SK-N-DZ (cell line): ENCODE results near the gene VKORC1L1.
"Not testable (repeated sequence)": the region's sequence is repeated elsewhere in the genome, so short reads cannot be mapped to it uniquely, and the experiment has no call there.

Experiments used
- DNase-seq: peaks from one replicate; pipeline ENCODE4 v3.0.0-alpha.2; 2015; ENCODE audit warnings: low spot score

Gene VKORC1L1

GRCh38 chr7:65884983-65885382 lies 12.1 kb downstream of the VKORC1L1 start:
- DNase-seq, result not testable (repeated sequence)

- DNase-seq, result not testable (repeated sequence)
Observed at GRCh38 chr7:65885533-65885932, 12.7 kb downstream of the VKORC1L1 start.

- not testable (repeated sequence) for DNase-seq
Observed at GRCh38 chr7:65888434-65889156, 15.7 kb downstream of the VKORC1L1 start.

GRCh38 chr7:65889722-65890121 lies 16.8 kb downstream of the VKORC1L1 start:
- DNase-seq, result not testable (repeated sequence)

GRCh38 chr7:65892161-65892560 lies 19.3 kb downstream of the VKORC1L1 start:
- no peak for DNase-seq

GRCh38 chr7:65892835-65893234 lies 20.0 kb downstream of the VKORC1L1 start:
- no peak for DNase-seq

- DNase-seq, result no peak
Observed at GRCh38 chr7:65896279-65896870, 23.5 kb downstream of the VKORC1L1 start.

GRCh38 chr7:65897289-65897688 lies 24.4 kb downstream of the VKORC1L1 start:
- DNase-seq, result not testable (repeated sequence)

GRCh38 chr7:65898677-65899447 lies 26.0 kb downstream of the VKORC1L1 start:
- DNase-seq, result not testable (repeated sequence)

GRCh38 chr7:65902306-65902705 lies 29.4 kb downstream of the VKORC1L1 start:
- DNase-seq, result no peak

- no peak for DNase-seq
Observed at GRCh38 chr7:65907501-65908198, 34.8 kb downstream of the VKORC1L1 start.

- DNase-seq, result no peak
Observed at GRCh38 chr7:65910237-65910636, 37.4 kb downstream of the VKORC1L1 start.

- no peak for DNase-seq
Observed at GRCh38 chr7:65912237-65912636, 39.4 kb downstream of the VKORC1L1 start.

GRCh38 chr7:65915921-65916657 lies 43.2 kb downstream of the VKORC1L1 start:
- no peak for DNase-seq

- no peak for DNase-seq
Observed at GRCh38 chr7:65923316-65923715, 50.4 kb downstream of the VKORC1L1 start.

- no peak for DNase-seq
Observed at GRCh38 chr7:65924193-65924592, 51.3 kb downstream of the VKORC1L1 start.

GRCh38 chr7:65925040-65925439 lies 52.2 kb downstream of the VKORC1L1 start:
- no peak for DNase-seq

- no peak for DNase-seq
Observed at GRCh38 chr7:65926588-65926987, 53.7 kb downstream of the VKORC1L1 start.

GRCh38 chr7:65927489-65928448 lies 54.9 kb downstream of the VKORC1L1 start:
- no peak for DNase-seq

- no peak for DNase-seq
Observed at GRCh38 chr7:65931685-65932084, 58.8 kb downstream of the VKORC1L1 start.
